RPMI7951 (cell line): Measurements from ENCODE around the gene DMBX1. TPM values are rescaled to one million over a fixed set of nuclear protein-coding genes. Genes with fewer than 3 reads are reported as not detected.
A peak's percentile ranks its signal among the peaks of the same experiment; 100 is the strongest.

Source experiments
- DNase-seq: peaks from one replicate; pipeline ENCODE4 v3.0.0-alpha.2; 2012; ENCODE audit warnings: low read depth
- total RNA-seq: library from RNA; depleted of rRNA; stranded (reverse); fragments of >200 nt; shearing (Covaris generic); gene quantifications from 2 replicates; pipeline ENCODE4 v1.2.3, GENCODE V29; 2014; rRNA removed

Gene DMBX1
- not detected in 2 replicates for total RNA-seq

DNA sequence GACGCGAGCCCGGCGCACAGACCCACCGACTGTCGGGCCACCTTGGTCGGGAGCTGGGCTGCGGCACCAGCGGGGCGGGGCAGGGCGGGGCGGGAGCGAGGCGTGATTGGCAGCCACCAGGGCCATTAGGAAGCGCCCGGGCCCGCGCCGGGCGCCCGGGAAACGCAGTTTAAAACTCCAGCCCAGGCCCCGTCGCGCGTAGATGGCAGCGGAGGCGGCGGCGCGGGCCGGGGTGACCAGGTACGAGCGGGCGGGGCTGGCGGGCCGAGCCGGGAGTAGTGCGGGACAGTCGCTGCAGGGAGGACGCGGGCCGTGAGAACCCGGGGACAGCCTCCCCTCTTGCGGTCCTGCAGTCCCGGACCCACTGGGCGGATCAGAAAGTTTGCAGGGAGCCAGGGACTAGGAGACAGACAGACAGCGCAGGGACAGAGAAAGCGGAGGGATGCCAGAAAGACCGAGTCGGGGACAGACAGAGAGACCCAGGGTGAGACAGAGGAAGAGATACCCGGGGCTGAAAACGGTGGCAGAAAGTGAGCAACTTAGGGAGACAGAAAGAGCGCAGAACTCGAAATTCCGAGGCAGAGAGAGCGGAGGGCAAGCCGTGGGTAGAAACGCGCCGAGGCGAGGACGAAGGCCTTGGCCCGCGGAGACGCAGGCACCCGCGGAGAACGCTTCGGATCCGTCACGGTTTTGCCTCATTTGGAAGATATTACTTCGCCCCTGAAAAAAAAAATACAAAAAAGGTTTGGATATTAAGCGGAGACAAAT lies at the start of gene DMBX1:
TSS of gene DMBX1 (plus strand) at position 199 of the 768 bp plus-strand sequence. CDS start 17,175 bp downstream, outside the sequence.
- peak; percentile 14 for DNase-seq

GRCh38 chr1:46440478-46440877 lies 49.2 kb upstream of the DMBX1 start:
- DNase-seq: no peak

- DNase-seq: peak; percentile 75
Measured at GRCh38 chr1:46442317-46443161, 47.1 kb upstream of the DMBX1 start.

- no peak for DNase-seq
Measured at GRCh38 chr1:46444466-46444865, 45.2 kb upstream of the DMBX1 start.

GRCh38 chr1:46445773-46446256 lies 43.8 kb upstream of the DMBX1 start:
- DNase-seq: no peak

- DNase-seq: peak; percentile 51
Measured at GRCh38 chr1:46446646-46447498, 42.8 kb upstream of the DMBX1 start.

GRCh38 chr1:46447499-46448108 lies 42.0 kb upstream of the DMBX1 start:
- DNase-seq: no peak

GRCh38 chr1:46448109-46448911 lies 41.3 kb upstream of the DMBX1 start:
- DNase-seq: no peak

DNA sequence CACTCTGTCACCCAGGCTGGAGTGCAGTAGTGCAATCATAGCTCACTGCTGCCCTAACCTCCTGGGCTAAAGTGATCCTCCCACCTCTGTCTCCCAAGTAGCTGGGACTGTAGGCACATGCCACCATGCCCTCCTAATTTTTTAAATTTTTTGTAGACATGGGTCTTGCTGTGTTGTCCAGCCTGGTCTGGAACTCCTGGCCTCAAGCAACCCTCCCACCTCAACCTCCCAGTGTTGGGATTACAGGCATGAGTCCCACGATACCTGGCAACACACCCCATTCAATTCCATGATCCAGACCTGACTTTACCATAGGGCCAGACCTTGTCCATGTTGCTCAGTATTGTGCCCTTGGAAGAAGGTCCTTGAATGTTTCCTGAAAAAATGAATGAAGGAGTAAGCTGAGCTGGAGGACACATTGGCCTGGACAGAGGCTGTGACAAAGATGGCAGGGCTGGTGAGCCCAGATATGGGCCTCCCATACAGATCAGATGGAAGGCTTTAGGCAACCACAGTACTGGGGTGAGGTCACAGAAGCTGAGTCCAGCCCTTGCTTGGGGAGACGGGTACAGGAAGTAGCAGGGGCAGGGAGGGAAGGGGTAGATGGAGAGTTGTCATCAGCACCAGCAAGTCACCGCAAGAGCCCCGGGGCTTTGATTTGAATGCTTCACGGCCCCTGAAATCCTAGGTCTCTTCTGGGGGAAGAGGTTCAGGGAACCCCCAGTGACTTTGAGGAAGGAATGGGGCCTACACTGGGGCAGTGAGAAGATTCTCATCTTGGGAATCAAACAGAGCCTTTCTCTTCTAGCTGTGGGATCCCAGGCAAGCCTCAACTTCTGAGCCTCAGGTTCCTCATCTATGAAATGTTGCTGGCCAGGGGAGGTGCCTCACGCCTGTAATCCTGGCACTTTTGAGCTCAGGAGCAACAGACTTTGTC lies 40.1 kb upstream of the DMBX1 start:
- peak; percentile 6 for DNase-seq

- no peak for DNase-seq
Measured at GRCh38 chr1:46450160-46450517, 39.5 kb upstream of the DMBX1 start.

GRCh38 chr1:46451948-46452930 lies 37.4 kb upstream of the DMBX1 start:
- DNase-seq: no peak

- DNase-seq: no peak
Measured at GRCh38 chr1:46452931-46453325, 36.7 kb upstream of the DMBX1 start.

GRCh38 chr1:46453449-46453848 lies 36.2 kb upstream of the DMBX1 start:
- DNase-seq: no peak

DNA sequence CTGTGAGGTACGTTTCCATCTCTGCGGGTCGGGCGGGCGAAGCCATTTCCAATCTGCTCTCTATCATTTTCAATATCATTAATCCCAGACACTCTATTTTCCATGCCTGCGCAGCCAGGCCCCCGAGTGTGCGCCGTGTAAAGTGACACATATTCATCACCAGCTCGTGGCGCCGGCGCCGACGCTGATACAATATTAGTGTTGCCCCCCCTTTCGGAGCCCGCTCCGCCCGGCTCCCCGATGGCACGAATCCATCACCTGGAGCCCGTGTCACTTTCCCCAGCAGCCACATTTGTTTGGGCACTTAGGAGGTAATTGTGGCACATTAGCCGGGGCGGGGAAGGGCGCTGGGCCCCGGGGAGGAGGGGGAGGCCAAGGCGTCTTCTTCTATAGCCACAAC lies 33.7 kb upstream of the DMBX1 start:
- no peak for DNase-seq

GRCh38 chr1:46456411-46456963 lies 33.1 kb upstream of the DMBX1 start:
- DNase-seq: peak; percentile 26

DNA sequence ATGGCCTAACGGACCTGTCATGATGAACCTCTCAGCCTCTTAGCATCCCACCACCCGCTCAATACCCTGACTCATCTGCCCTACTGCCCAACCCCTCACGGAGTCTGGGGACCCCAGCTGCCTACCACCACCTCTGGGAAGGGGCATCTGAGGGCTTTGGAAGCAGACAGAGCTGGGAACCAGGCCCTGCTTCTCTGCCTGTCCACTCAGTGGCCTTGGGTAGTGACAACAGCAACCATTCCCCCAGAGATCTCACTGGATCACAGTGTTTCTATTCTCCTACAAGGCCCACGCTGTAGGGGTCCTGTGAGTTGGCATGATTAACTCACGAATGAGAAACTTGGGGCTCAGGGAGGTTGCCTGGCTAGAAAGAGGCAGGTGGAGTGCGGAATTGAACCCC lies 32.5 kb upstream of the DMBX1 start:
- no peak for DNase-seq

GRCh38 chr1:46458190-46458589 lies 31.4 kb upstream of the DMBX1 start:
- DNase-seq: no peak

DNA sequence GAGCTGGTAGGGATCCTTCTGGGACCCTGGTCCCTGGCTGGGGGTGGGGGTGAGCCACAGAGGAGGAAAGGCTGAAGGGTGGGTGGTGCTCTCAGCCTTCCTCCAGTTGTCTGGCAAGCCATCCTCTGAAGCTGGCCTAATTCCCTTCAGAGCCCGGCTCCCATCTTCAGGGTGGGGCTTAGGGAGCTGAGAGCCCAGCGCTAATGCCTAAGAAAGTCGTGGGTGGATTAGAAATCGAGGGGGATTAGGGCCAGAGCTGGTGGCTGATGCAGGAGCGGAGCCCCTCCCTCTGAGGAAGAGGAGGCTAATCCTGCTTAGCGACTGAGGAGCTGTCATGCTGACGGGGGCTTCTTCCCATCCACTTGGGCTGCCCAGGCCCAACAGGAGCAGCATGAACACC lies 30.8 kb upstream of the DMBX1 start:
- DNase-seq: no peak
